NCI-H2227 (cell line): ENCODE data around the gene SPATA3.
"Not testable (repeated sequence)": the region's sequence is repeated elsewhere in the genome, so short reads cannot be mapped to it uniquely, and the experiment has no call there.

Experiments used
- DNase-seq: peaks from one replicate; lab custom pipeline; 2025; ENCODE audit not compliant: unreplicated experiment; lab: John Stamatoyannopoulos, UW

SPATA3 gene

GRCh38 chr2:231018184-231018583 lies 22.3 kb downstream of the SPATA3 start:
- DNase-seq = no peak

GRCh38 chr2:231025059-231025458 lies 29.1 kb downstream of the SPATA3 start:
- not testable (repeated sequence) for DNase-seq

GRCh38 chr2:231028889-231029288 lies 33.0 kb downstream of the SPATA3 start:
- DNase-seq = no peak

GRCh38 chr2:231029563-231029962 lies 33.6 kb downstream of the SPATA3 start:
- no peak for DNase-seq

- no peak for DNase-seq
Observed at GRCh38 chr2:231030725-231031124, 34.8 kb downstream of the SPATA3 start.

GRCh38 chr2:231032575-231033140 lies 36.7 kb downstream of the SPATA3 start:
- no peak for DNase-seq

- no peak for DNase-seq
Observed at GRCh38 chr2:231033147-231034132, 37.5 kb downstream of the SPATA3 start.

- no peak for DNase-seq
Observed at GRCh38 chr2:231034291-231034882, 38.5 kb downstream of the SPATA3 start.

GRCh38 chr2:231036131-231036530 lies 40.2 kb downstream of the SPATA3 start:
- no peak for DNase-seq

GRCh38 chr2:231036578-231037106 lies 40.7 kb downstream of the SPATA3 start:
- no peak for DNase-seq

GRCh38 chr2:231037202-231037730 lies 41.3 kb downstream of the SPATA3 start, which contains the start of gene C2orf72:
TSS of gene C2orf72 (plus strand) at chr2:231037523. CDS start at chr2:231037566, 43 bp downstream.
- DNase-seq = peak; percentile 60

- DNase-seq = peak; percentile 43
Observed at GRCh38 chr2:231037731-231038482, 42.0 kb downstream of the SPATA3 start.

GRCh38 chr2:231038483-231039293 lies 42.8 kb downstream of the SPATA3 start:
- no peak for DNase-seq

GRCh38 chr2:231039294-231039664 lies 43.4 kb downstream of the SPATA3 start:
- DNase-seq = no peak

- no peak for DNase-seq
Observed at GRCh38 chr2:231039821-231040364, 44.0 kb downstream of the SPATA3 start.

GRCh38 chr2:231041061-231041689 lies 45.3 kb downstream of the SPATA3 start:
- no peak for DNase-seq

- no peak for DNase-seq
Observed at GRCh38 chr2:231043796-231044195, 47.9 kb downstream of the SPATA3 start.

GRCh38 chr2:231046916-231047273 lies 51.0 kb downstream of the SPATA3 start:
- DNase-seq = no peak

GRCh38 chr2:231047274-231047922 lies 51.5 kb downstream of the SPATA3 start:
- DNase-seq = no peak
